ENCODE results near the gene PRKN. TPM values are rescaled to one million over a fixed set of nuclear protein-coding genes. Genes with fewer than 3 reads are reported as not detected.

The PRKN gene
- total RNA-seq, 1 experiment from 2014 or later: 0.46 TPM

GRCh38 chr6:161644521-161644920, 1083.0 kb downstream of the PRKN start:
- no TSS peak for BruUV-seq (replicated peaks)
- Histone ChIP-seq H3K4me3 (ENCODE audit: low read depth in 2 of 2, low read length in 2 of 2) (no peak overlapping the region), H3K27ac (ENCODE audit: low read length) (no peak overlapping the region), H3K4me1 (ENCODE audit: control insufficient read depth, insufficient read depth, low read length) (no peaks in the 10 kb centered on the region), H3K9me3 (ENCODE audit: control insufficient read depth, insufficient read depth, low read depth, low read length) (no peaks in the 10 kb centered on the region), H3K27me3 (ENCODE audit: control insufficient read depth, insufficient read depth, low read length) (no peaks in the 10 kb centered on the region), H3K36me3 (ENCODE audit: control insufficient read depth, insufficient read depth, low read length) (no peaks in the 10 kb centered on the region)
- CTCF ChIA-PET: no interaction called here
- in situ Hi-C loops (cut with HindIII; ENCODE audit: low pct_unique_long_range_greater_than_20kb, low sequenced_read_pairs) (no loop called here), intact Hi-C loops (cut with micrococcal nuclease; ENCODE audit: unreplicated experiment) (no loop called here)
- POLR2A ChIA-PET: no interaction called here
- TF ChIP-seq CTCF (IDR thresholded peaks at IDR 0.05) (no peak), POLR2AphosphoS5 (IDR thresholded peaks at IDR 0.05; ENCODE audit: low read depth, low read length) (no peak), TCF7L2 (IDR thresholded peaks at IDR 0.05; ENCODE audit: low read depth, low read length) (no peak), SIN3A (IDR thresholded peaks at IDR 0.05; ENCODE audit: borderline replicate concordance, insufficient read depth, low read depth, low read length) (no peak)
- TF ChIP-seq, protein P1, sequence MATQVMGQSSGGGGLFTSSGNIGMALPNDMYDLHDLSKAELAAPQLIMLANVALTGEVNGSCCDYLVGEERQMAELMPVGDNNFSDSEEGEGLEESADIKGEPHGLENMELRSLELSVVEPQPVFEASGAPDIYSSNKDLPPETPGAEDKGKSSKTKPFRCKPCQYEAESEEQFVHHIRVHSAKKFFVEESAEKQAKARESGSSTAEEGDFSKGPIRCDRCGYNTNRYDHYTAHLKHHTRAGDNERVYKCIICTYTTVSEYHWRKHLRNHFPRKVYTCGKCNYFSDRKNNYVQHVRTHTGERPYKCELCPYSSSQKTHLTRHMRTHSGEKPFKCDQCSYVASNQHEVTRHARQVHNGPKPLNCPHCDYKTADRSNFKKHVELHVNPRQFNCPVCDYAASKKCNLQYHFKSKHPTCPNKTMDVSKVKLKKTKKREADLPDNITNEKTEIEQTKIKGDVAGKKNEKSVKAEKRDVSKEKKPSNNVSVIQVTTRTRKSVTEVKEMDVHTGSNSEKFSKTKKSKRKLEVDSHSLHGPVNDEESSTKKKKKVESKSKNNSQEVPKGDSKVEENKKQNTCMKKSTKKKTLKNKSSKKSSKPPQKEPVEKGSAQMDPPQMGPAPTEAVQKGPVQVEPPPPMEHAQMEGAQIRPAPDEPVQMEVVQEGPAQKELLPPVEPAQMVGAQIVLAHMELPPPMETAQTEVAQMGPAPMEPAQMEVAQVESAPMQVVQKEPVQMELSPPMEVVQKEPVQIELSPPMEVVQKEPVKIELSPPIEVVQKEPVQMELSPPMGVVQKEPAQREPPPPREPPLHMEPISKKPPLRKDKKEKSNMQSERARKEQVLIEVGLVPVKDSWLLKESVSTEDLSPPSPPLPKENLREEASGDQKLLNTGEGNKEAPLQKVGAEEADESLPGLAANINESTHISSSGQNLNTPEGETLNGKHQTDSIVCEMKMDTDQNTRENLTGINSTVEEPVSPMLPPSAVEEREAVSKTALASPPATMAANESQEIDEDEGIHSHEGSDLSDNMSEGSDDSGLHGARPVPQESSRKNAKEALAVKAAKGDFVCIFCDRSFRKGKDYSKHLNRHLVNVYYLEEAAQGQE (IDR thresholded peaks at IDR 0.05; ENCODE audit: insufficient read depth in 1 of 2, low read depth in 2 of 2, low read length in 1 of 2): no peak
- DNase-seq (ENCODE audit: low read depth, low spot score) (no peak), ATAC-seq (no peak)

GRCh38 chr6:161641175-161641574, 1086.4 kb downstream of the PRKN start:
- Histone ChIP-seq H3K27ac (ENCODE audit: low read length) (no peak overlapping the region), H3K4me1 (ENCODE audit: control insufficient read depth, insufficient read depth, low read length) (no peaks in the 10 kb centered on the region), H3K4me3 (ENCODE audit: low read depth in 2 of 2, low read length in 2 of 2) (no peak overlapping the region), H3K36me3 (ENCODE audit: control insufficient read depth, insufficient read depth, low read length) (no peaks in the 10 kb centered on the region), H3K27me3 (ENCODE audit: control insufficient read depth, insufficient read depth, low read length) (no peaks in the 10 kb centered on the region), H3K9me3 (ENCODE audit: control insufficient read depth, insufficient read depth, low read depth, low read length) (no peaks in the 10 kb centered on the region)
- ChIA-PET CTCF (no interaction called here), POLR2A (no interaction called here)
- no TSS peak for BruUV-seq (replicated peaks)
- intact Hi-C loops (cut with micrococcal nuclease; ENCODE audit: unreplicated experiment) (no loop called here), in situ Hi-C loops (cut with HindIII; ENCODE audit: low pct_unique_long_range_greater_than_20kb, low sequenced_read_pairs) (no loop called here)
- no peak for DNase-seq (ENCODE audit: low read depth, low spot score)
- TF ChIP-seq, protein P1 (IDR thresholded peaks at IDR 0.05; ENCODE audit: insufficient read depth in 1 of 2, low read depth in 2 of 2, low read length in 1 of 2): no peak
- TF ChIP-seq TCF7L2 (IDR thresholded peaks at IDR 0.05; ENCODE audit: low read depth, low read length) (no peak), CTCF (IDR thresholded peaks at IDR 0.05) (no peak), POLR2AphosphoS5 (IDR thresholded peaks at IDR 0.05; ENCODE audit: low read depth, low read length) (no peak), SIN3A (IDR thresholded peaks at IDR 0.05; ENCODE audit: borderline replicate concordance, insufficient read depth, low read depth, low read length) (no peak)
- no peak for ATAC-seq
